IPS-NIHi7 (cell line): Measurements from ENCODE around the gene RAMP3.
"Not testable (repeated sequence)": the region's sequence is repeated elsewhere in the genome, so short reads cannot be mapped to it uniquely, and the experiment has no call there.

ENCODE experiments used
- DNase-seq: peaks from one replicate; pipeline ENCODE4 v3.0.0; 2012; ENCODE audit warnings: mixed read lengths; ENCODE audit errors: extremely low spot score

The RAMP3 gene

DNA sequence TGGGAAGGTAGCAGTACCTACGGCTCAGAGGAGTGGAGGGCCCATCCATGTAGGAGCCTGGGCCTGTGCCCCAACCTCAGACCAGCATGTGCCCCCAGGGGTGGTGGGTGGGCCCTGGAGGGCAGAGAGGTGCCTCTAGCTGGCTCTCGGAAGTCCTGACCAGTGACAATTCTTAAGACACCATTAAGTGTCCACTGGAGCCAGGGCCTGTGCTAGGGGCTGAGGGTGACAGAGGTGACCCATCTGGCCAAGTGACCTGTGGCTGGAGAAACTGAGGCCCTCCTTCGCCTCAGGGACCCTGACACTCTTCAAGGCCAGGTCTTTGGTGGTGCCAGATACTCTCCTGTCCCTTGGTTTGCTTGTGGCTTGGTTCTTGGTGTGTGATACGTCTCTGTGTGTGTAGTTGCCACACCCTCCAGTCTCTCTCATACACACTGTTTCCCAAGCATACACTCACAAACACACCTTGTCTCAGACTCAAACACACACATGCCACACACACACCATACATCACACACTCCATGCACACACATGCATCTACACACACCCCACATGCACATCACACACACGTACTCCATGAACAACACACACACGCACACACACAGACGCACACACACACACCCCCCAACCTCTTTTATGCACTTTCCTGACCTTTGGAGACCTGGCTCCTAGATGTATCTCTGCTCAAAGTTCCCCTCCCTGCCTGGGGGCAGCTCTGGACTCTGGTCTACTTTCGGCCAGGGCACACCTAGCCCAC is 897 bp upstream of the RAMP3 start:
- no peak for DNase-seq

DNA sequence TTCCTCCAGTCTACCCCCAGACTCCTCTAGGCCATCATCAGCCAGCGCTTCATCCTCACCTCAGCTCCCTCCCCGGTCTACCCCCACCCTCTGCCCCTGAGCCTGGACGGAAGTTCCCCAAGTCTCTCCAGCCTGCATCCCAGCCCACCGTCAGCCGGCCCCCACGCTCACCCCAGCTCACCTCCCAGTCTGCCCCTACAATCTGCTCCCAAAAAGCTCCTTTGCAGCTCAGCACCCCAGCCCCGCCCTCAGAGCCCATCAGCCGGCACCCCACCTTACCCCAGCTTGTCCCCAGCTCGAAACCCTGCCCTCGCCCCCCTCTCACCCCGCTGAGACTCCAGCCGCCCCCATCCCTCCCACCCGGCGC is 322 bp upstream of the RAMP3 start:
- DNase-seq, result no peak

DNA sequence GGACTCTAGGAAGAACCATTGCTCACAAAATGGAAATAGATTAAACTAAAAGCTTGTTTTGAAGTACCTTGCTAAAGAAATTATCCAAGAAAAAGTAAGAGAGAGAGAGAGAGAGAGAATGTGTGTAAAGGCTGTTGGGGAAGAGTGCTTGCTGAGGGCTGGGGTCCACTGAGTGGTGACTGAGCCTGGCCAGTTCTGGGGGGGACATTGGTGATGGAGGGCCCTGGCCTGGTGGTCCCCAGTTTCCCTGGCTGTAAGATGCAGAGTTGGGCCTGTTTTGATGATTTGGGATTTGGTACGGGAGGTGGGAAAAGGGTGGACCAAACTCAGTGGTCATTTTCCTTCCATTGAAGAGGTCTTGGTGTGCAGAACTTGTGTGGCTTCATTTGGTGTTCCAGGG is 880 bp downstream of the RAMP3 start:
- no peak for DNase-seq

DNA sequence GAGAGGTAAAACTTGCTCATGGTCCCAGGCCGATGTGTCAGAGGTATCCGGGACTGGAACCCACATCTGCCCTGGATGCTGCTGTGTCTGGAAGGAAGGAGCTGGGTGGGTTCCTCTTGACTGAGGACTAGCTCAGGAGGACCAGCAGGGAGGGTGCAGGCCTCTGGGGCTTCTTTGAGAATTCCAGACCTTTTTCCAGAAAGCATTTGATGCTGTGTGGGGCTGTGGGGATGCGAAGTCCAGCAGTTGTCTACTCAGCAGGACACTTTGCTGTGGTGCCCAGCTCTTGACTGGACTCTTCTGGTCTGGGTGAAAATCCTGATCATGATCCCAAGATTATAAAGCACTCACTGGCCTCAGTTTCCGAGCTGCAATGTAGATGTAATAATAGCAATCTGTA is 1.7 kb downstream of the RAMP3 start:
- DNase-seq, result no peak

DNA sequence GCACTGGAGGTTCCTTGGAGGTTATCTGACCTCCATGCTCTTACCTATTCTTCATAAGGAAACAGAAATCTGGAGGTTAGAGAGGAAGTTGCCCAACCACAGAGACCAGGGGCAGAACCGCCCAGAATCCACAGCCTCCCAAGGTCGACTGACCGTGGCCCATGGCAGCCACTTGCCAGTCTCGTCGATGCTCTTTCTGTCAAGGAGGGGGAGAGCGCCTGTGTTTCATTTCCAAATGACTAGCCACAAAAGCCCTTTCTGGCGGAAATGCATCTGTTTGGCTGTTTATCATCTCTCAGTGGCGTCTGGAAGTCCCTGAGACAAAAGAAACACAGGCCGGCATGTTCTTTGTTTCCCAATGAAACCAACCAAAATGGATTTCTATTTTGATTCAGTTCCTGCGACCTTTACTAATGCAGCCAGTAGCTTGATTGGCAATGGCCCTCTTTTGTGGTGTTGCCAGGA is 2.9 kb downstream of the RAMP3 start:
- no peak for DNase-seq

DNA sequence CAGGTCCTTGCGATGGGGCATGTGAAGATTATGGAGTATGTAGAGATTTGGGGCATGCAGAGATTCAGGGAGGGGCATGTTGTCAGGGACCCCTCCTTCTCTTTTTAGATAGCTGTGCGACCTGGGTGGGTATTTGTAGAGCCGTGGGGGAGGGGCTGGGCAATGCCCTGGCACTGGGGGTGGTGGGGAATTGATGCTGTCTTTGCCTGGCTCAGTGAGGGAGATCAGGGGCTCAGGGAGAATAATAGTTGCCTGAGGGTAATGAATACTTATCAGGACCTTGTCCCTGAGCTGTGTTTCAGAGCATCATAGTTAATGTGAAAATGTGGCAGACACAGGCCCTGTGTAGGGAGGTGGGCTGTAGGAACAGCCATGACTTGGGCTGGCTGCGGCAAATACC is 3.5 kb downstream of the RAMP3 start:
- no peak for DNase-seq

DNA sequence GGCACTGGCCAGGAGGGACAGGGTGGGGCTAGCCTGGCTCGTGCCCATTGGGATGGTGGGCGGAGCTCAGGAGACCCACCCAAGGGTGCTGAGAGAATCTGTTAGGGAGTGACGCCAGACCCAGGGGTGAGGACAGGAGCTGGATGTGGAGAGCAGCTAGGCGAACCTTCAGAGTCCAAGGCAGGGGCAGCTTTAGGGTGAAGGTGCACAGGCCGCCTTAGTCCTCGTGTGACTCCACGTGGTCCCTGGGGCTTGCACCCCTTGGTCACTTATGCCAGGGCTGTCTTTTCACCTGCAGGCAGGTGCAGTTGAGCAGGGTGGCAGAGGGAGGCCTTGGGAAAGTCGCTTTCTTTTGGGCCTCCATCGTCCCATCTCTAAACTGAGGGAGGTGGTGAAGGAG is 4.3 kb downstream of the RAMP3 start:
- no peak for DNase-seq

DNA sequence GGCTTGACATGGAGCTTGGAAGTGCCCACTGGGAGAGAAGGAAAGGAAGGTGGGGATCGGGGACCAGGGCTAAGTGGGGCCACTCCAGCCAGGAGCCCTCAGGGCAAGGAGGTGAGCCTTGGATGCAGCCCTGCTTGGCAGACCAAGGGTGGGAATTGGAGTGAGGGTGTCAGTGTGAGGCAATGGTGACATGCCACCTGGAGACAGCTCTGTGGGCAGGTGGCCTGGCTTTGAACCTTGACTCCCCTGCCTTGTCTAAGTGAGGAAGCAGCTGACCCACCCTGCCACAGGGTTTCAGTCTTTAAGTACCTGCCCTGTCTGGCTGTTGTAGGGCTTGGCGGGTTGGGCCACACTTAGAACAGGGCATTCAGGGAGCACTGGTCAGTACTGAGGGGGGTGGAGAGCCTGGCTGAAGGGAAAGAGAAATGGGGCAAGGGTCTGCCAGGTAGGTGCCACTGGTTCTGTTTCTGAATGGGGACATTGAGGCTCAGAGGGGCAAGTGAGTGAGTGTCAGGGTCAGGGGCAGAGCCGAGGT is 4.8 kb downstream of the RAMP3 start:
- DNase-seq, result no peak

DNA sequence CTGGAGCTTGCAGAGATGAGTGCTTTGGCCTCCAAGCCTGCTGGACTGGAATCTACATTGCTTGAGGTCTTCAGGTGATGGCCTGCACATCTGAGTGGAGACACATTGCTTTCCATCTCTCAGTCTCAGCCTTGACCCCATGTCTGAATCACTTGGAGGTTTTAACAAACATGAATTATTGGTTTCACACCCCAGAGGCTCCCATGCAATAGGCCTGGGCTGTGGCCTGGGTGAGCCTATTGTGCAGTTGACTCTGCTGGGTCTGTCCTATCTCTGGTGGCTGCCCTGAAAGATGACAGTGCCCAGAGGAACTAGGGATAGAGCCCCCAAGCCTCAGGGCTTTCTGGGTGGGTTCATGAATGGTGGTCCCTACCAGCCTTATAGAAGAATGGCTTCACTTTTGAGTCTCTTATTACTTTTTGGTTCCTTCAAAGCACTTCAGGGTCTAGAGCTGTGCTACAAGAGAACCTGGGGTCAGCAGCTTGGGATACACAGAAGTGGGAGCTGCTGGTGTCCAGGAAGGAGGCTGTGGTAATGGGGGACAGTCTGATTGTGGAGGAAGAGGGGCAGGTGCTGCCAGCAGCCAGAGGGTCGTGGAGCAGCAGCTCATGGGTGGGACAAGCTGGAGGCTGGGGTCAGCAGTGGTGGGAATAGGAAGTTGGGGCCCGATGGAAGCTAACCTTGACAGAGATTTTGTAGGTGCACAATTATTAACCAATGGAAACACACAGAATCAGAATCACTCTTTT is 5.5 kb downstream of the RAMP3 start:
- DNase-seq, result no peak

DNA sequence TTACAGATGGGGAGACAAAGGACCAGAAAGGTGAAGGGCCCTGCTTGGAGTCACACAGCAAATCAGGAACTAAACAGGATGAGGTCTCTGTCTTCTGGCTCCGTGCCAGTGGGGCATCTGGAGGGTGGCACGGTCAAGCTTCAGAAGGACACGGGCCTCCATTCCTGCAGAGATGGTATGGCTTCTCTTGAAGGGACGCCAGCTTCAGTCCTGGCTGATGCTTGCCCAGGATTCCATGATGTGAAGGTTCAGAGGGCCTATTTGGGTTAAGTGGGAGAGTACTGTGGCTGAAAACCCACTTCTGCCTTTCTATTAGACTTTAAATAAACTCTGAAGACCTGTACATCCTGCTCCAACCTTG is 6.1 kb downstream of the RAMP3 start:
- no peak for DNase-seq

DNA sequence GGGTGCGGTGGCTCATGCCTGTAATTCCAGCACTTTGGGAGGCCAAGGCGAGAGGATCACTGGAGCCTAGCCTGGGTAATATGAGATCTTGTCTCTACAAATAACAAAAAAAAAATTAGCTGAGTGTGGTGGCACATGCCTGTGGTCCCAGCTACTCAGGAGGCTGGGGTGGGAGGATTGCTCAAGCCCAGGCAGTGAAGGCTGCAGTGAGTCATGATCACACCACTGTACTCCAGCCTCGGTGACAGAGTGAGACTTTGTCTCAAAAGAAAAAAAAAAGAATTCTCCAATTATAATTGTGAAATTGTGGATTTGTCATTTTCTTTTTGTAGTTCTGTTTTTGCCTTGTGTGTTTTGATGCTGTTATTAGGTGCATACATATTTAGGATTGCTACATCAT is 6.7 kb downstream of the RAMP3 start:
- DNase-seq, result not testable (repeated sequence)

DNA sequence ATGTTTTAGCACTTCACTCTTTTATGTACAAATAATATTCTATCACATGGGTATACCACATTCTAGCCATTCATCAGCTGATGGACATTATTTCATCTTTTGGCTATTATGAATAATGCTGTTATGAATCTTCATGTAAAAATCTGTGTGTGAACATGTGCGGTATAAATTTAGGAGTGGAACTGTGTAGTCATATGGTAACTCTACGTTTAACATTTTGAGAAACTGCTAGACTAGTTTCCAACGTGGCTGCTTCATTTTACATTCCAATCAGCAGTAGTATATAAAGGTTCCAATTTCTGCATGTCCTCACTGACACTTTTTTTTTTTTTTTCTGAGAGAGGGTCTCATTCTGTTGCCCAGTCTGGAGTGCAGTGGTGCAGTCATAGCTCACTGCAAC is 8.3 kb downstream of the RAMP3 start:
- no peak for DNase-seq

DNA sequence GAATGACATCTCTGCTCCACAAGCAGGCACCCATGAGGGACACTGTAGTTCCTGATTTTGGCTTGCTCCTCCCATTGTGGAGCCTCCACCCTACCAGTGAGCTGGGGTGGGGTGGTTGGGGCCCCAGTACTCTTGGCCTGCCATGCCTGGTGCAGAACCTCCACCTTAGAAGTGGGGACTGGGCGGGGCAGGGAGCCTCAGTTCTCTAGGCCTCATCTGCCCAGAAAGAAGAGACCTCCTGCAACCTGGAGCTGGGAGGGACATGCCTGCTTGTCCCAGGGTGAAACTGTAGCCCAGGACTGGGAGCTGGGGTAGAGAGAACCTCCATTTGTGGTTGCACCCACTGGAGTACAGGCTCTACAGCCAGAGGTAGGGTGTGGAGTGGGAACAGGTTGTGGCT is 14.4 kb downstream of the RAMP3 start:
- no peak for DNase-seq

DNA sequence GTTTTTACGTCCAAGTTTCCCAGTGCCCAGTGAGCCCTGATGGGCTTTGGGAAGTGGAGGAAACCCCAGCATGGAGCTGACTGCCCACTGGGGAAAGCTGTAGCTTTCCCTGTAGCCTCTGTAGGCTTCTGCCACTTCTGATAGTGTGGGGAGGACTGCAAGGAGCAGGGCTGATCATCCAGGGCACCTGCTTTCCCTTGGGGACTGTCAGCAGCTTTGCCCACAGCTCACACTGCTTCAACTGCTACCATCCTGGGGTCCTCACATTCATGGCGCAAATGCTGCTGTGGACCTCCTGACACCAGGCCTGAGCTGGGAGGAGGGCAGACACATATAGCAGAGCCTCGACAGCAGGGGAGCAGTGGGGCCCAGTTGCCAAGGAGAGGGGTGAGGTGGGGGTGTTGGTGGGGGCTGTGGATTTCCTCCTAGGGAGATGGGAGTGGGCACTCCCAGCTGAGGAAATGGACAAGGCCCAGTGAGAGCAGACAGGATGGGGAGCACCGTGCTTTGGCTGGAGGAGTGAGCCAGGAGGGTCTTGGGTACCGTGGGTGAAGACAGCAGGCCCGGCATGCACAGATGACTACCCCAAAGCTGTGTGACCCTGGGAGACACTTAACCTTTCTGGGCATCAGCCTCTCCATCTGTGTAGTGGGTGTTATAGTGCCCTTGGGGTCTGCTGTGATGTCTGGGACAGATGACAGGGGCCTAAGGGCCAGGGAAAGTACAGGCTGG is 16.2 kb downstream of the RAMP3 start:
- DNase-seq, result no peak

DNA sequence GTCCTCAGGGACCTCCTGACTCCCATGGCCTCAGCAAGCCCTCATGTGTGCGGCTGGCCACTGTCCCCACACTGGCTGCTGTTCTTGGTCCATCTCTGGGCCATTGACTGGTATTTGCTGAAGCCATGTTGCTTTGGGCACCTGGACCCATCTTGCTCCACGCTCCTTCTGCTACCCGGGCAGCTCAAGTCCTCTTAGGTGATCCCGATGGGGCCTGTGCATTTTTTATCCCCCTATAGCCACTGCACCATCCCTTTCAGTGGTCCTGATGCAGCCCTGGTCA is 16.7 kb downstream of the RAMP3 start:
- DNase-seq, result no peak

DNA sequence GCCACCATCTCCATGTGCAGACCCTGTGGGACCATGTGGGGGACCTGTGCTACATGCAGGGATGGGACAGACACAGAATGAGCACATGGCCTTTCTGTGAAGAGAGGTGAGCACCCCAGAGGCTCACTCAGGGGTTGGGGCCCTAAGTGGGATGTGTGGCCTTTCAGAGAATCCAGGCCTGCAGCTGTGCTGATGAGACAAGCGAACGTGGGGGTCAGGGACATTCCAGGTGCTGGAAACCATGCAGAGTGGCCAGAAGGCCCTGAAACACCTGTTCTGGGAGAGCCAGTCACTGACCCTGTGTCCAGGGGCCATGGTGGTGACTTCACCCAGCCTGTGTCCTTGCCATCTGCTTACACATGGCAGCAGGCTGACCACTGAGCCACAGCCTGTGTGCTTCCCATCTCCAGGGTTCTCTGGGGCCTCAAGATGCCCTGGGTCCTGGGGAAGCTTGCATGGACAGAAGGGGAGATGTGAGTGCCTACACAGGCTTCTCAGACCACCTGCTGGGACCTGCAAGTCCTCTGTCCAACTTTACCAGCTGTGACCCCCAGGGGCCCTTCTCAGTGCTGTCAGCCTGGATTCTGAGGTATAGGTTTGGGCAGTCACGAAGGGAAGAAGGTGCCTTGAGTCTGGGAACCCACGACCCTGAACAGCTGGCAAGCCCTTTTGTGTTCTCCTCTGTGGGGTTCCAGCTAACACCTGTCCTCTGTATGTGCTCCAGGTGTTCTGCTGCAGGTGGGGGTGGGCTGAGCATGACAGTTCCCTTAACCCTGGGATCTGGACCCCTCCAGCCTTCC is 17.6 kb downstream of the RAMP3 start:
- DNase-seq, result no peak

DNA sequence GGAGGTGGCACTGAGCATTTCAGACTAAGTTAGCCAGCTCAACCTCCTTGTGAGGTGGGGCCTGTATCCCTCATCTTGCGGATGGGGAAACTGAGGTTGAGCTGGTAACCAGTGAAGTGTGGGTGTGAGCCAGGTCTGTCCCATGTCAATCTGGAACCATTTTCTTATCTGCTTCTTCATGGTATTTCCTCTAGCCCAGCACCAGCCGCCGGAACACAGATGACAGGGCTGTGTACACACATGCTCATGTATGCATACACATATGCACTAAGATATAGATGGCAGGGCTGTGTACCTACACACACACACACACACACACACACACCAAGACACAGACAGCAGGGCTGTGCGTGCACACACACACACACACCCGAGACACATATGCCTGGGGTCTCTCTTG is 18.5 kb downstream of the RAMP3 start:
- DNase-seq, result no peak

DNA sequence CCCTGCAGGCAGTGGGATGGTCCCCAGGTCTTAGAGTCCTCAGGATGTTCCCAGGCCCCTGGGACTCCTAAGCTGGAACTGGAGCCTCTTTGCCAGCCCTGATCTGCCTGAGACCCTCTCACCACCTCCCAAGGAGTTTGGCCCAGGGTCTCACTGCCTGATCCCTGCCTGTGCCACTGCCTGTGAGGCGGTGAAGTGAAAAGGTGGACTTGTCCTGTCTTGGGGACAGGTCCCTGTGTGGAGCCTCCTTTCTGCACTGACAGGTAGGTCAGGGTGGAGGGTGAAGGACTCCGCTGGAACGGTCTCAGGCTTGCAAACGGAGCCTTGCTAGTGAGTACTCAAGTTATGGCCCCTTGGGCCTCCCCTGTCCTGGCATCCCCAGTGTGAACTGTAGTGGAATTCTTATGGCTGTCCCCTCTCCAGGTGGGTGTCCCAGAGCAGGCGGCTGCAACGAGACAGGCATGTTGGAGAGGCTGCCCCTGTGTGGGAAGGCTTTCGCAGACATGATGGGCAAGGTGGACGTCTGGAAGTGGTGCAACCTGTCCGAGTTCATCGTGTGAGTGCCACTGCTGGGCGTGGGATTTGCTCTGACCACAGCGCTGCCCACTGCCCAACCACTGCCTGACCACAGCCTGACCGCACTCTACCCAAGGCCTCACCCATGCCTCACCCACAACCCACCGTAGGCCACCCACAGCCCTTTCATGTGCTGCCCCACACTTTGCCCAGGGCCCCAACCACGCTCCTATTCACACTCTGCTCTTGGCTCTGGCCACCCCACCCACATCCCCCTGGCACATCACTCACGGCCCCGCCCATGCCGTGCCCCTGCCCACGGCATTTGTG is 19.5 kb downstream of the RAMP3 start:
- no peak for DNase-seq

DNA sequence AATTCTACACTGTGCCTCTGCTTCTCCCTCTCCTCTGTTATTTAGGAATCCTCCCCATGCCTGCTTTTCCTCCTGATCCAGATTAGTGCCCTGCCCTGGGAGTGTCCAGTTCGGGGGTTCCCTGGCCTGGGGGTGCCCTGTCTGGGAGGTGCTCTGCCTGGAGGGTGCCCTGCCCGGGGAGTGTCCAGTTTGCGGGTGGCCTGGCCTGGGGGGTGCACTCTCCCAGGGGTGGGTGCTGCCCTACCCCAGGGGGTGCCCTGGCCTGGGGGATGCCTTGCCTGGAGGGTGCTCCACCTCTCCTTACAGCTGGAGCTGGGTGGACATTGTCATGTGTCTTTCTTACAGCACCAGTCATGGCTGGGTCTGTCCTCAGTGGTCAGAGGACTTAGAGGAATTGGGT is 20.2 kb downstream of the RAMP3 start:
- DNase-seq, result no peak

DNA sequence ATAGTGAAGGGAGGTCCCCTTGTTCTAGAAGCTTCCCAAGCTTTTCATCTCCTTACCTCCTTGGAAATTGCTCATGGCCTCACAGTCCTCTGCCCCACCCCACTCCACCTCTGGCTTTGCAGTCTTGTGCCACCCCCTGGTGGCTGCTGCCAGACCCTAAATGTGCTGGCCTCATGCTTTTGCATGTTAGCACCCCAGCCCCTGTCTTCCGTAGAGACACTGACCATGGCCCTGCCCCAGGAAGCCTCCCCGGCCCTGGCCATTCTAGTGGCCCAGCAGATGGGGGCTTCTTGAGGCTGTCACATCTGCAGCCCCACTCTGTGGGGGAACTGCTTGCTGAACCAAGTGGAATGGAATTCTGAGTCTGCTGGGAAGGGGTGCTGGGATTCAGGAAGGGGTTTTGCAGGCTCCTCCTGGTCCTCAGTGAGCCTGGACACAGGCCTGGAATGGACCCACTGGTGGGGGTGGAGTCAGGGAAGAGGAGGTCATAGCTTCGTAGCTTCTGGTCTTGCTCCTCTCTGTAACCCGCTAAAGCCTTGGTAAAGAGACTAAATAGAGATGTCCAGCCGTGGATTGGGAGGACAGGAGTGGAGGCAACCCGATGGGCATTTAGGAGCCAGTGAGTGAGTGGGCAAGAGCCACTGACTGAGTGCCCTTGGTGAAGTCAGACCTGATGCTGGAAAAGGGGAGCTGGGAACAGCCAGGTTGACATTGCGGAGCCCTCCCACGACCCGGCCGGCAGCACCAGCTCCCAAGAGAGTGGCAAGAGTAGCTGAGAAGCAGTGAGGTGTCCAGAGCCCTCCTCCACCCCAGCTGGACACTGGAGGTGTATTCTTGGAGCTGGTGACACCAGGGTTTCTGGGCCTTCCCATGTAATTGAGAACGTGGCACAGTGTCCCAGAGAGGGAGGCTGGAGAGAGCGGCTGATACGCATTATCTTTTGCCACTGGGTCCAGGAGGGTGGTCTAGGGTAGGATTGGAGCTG is 20.9 kb downstream of the RAMP3 start:
- DNase-seq, result peak; percentile 68
